Esophagus muscularis mucosa (tissue), 3 donors: ENCODE data around the gene DNAJB12.

ENCODE experiments used
- POLR2A ChIP-seq: fragments of 450-650 bp; IDR thresholded peaks from one replicate; pipeline ENCODE4 v1.6.1; 2017; ENCODE audit warnings: antibody characterized with exemption, moderate library complexity, mild to moderate bottlenecking, low read depth
- TF ChIP-seq, protein P1 (sequence below), 3 experiments: fragments of 200-600 bp in 2 of 3; fragments of 450-650 bp in 1 of 3; sonication (generic) in 2 of 3; IDR thresholded peaks; one replicate each; pipeline ENCODE4 v1.5.1; 2017 to 2019; ENCODE audit warnings: antibody characterized with exemption in 3 of 3, mild to moderate bottlenecking in 2 of 3, moderate library complexity in 1 of 3

DNA sequence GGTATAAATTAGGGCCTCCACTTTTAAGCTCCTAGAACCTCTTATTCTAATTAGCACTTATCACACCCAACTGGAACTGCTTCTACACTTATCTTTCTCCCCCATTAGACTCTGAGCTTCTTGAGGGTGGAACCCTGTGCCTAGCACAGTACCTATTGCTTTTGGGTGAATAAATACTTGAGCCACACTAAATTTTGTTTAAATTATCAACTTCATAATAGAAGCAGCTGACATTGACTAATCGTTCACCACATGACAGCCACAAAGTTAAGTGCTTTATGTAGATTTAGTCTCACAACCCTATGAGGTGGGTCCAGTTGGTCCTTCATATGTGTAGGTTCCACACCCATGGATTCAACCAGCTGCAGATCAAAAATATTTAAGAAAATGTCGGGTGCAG is 36.0 kb upstream of the DNAJB12 start:
- no peak for TF ChIP-seq POLR2A
- TF ChIP-seq, protein P1, sequence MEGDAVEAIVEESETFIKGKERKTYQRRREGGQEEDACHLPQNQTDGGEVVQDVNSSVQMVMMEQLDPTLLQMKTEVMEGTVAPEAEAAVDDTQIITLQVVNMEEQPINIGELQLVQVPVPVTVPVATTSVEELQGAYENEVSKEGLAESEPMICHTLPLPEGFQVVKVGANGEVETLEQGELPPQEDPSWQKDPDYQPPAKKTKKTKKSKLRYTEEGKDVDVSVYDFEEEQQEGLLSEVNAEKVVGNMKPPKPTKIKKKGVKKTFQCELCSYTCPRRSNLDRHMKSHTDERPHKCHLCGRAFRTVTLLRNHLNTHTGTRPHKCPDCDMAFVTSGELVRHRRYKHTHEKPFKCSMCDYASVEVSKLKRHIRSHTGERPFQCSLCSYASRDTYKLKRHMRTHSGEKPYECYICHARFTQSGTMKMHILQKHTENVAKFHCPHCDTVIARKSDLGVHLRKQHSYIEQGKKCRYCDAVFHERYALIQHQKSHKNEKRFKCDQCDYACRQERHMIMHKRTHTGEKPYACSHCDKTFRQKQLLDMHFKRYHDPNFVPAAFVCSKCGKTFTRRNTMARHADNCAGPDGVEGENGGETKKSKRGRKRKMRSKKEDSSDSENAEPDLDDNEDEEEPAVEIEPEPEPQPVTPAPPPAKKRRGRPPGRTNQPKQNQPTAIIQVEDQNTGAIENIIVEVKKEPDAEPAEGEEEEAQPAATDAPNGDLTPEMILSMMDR (IDR thresholded peaks at IDR 0.05): no peak
